A549 (cell line): ENCODE data around the gene GRIP2. TPM values are rescaled to one million over a fixed set of nuclear protein-coding genes. Genes with fewer than 3 reads are reported as not detected.

Source experiments
- ATAC-seq, 2 experiments: fragments of 200-7000 bp in 1 of 2; fragments of >200 bp in 1 of 2; cut with Nextera tagmentation in 1 of 2; cut with Tn5 transposase in 1 of 2; 3 replicates each; pipeline versions ENCODE4 v1.8.0 to v1.9.1; 2018 to 2020; ENCODE audit warnings: mild to moderate bottlenecking in 1 of 2, moderate library complexity in 1 of 2
- CTCF ChIA-PET: fragments of 300-600 bp; sonication (Branson Sonifier 250); formaldehyde crosslinking; extraction: SDS; loops from one replicate; lab custom pipeline; 2021; ENCODE audit warnings: antibody characterized with exemption, inconsistent platforms; lab: Yijun Ruan, JAX
- POLR2A ChIA-PET: fragments of 350-600 bp; formaldehyde crosslinking; extraction: SDS; loops from one replicate; lab custom pipeline; 2021; ENCODE audit warnings: antibody characterized with exemption, inconsistent platforms; lab: Yijun Ruan, JAX
- DNase-seq, 2 experiments: peaks; one replicate each; pipeline versions ENCODE4 v3.0.0 to v3.0.0-alpha.2; 2011 to 2016; ENCODE audit warnings: low read depth in 1 of 2, low spot score in 1 of 2
- FAIRE-seq: peaks from 2 replicates; lab custom pipeline; 2011; peaks lifted over from hg19 to GRCh38; lab: Jason Lieb, UNC
- H3K27ac ChIP-seq, 2 experiments: fragments of >200 bp; sonication (Bioruptor Twin); formaldehyde crosslinking; 3 replicates each; pipeline ENCODE4 v1.5.1; 2016 to 2017
- H3K4me1 ChIP-seq: fragments of >200 bp; sonication (Bioruptor Twin); formaldehyde crosslinking; 3 replicates; pipeline ENCODE4 v1.6.1; 2016
- H3K4me2 ChIP-seq: fragments of >200 bp; sonication (Bioruptor Twin); formaldehyde crosslinking; 3 replicates; pipeline ENCODE4 v1.6.1; 2016
- H3K4me3 ChIP-seq: fragments of >200 bp; sonication (Bioruptor Twin); formaldehyde crosslinking; 3 replicates; pipeline ENCODE4 v1.5.1; 2016
- H3K9me3 ChIP-seq: fragments of >200 bp; sonication (Bioruptor Twin); formaldehyde crosslinking; 3 replicates; pipeline ENCODE4 v1.6.1; 2016
- BHLHE40 ChIP-seq: IDR thresholded peaks from 2 replicates; pipeline ENCODE4 v1.6.1; 2012; ENCODE audit warnings: low read depth, low read length, inconsistent platforms
- CHD2 ChIP-seq: fragments of 150-350 bp; IDR thresholded peaks from 2 replicates; pipeline ENCODE4 v1.6.1; 2014; ENCODE audit warnings: low read length; ENCODE audit not compliant: partially characterized antibody
- ESRRA ChIP-seq: fragments of 150-350 bp; IDR thresholded peaks from 2 replicates; pipeline ENCODE4 v1.6.1; 2014; ENCODE audit warnings: mild to moderate bottlenecking, low read length, borderline replicate concordance
- FOSB ChIP-seq: fragments of 250-450 bp; sonication (Bioruptor Pico); IDR thresholded peaks from 2 replicates; pipeline ENCODE4 v1.5.0; 2020; ENCODE audit warnings: mild to moderate bottlenecking, moderate library complexity
- FOSL2 ChIP-seq, 2 experiments: fragments of 450-650 bp in 1 of 2; fragments of >200 bp in 1 of 2; sonication (Bioruptor Twin) in 1 of 2; formaldehyde crosslinking; IDR thresholded peaks; 2 replicates each; pipeline versions ENCODE4 v1.5.0 to v1.6.1; 2016 to 2020; ENCODE audit warnings: mild to moderate bottlenecking in 1 of 2, moderate library complexity in 1 of 2
- FOXS1 ChIP-seq: fragments of 250-450 bp; sonication (Bioruptor Pico); IDR thresholded peaks from 2 replicates; pipeline ENCODE4 v1.5.0; 2020; ENCODE audit warnings: mild to moderate bottlenecking, moderate library complexity
- GATA3 ChIP-seq: IDR thresholded peaks from 2 replicates; pipeline ENCODE4 v1.6.1; 2012; ENCODE audit warnings: borderline replicate concordance
- HDAC2 ChIP-seq: fragments of 200-600 bp; sonication (generic); IDR thresholded peaks from 2 replicates; pipeline ENCODE4 v1.6.1; 2016
- HEYL ChIP-seq: fragments of 250-450 bp; sonication (Bioruptor Pico); IDR thresholded peaks from 2 replicates; pipeline ENCODE4 v1.8.0; 2021; ENCODE audit warnings: mild to moderate bottlenecking, moderate library complexity
- HOXA7 ChIP-seq: fragments of 250-450 bp; sonication (Bioruptor Pico); IDR thresholded peaks from 2 replicates; pipeline ENCODE4 v1.5.0; 2020; ENCODE audit warnings: mild to moderate bottlenecking, moderate library complexity
- MAFK ChIP-seq: fragments of 450-650 bp; IDR thresholded peaks from 2 replicates; pipeline ENCODE4 v1.6.1; 2014; ENCODE audit not compliant: partially characterized antibody
- NFE2L2 ChIP-seq: fragments of 150-350 bp; conservative IDR thresholded peaks from 2 replicates; pipeline ENCODE4 v1.6.1; 2014; ENCODE audit warnings: low read length
- NR3C1 ChIP-seq: fragments of >200 bp; sonication (Bioruptor Twin); formaldehyde crosslinking; IDR thresholded peaks from 3 replicates; pipeline ENCODE4 v1.6.1; 2017
- RAD21 ChIP-seq, 2 experiments: fragments of >200 bp in 1 of 2; sonication (Bioruptor Twin) in 1 of 2; formaldehyde crosslinking in 1 of 2; IDR thresholded peaks in 1 of 2; conservative IDR thresholded peaks in 1 of 2; 2 replicates in 1 of 2; 3 replicates in 1 of 2; pipeline ENCODE4 v1.6.1; 2012 to 2018; ENCODE audit warnings: inconsistent platforms in 1 of 2
- RARB ChIP-seq: fragments of 250-450 bp; sonication (Bioruptor Pico); IDR thresholded peaks from 2 replicates; pipeline ENCODE4 v1.8.0; 2021; ENCODE audit warnings: mild to moderate bottlenecking, moderate library complexity
- SMC3 ChIP-seq: fragments of >200 bp; sonication (Bioruptor Twin); formaldehyde crosslinking; IDR thresholded peaks from 3 replicates; pipeline ENCODE4 v1.6.1; 2018; ENCODE audit warnings: inconsistent platforms
- TFCP2L1 ChIP-seq: fragments of 250-450 bp; sonication (Bioruptor Pico); IDR thresholded peaks from 2 replicates; pipeline ENCODE4 v1.5.0; 2021; ENCODE audit warnings: mild to moderate bottlenecking
- WGBS: methylation state at CpG from one replicate; pipeline ENCODE4 v1.1.6; 2017; ENCODE audit errors: missing lambda C conversion rate; 5-methylcytosine and 5-hydroxymethylcytosine counted together
- polyA plus RNA-seq, 4 experiments: library from polyadenylated mRNA; depleted of rRNA in 3 of 4; stranded (reverse); fragments of >200 nt; fragmentation: RNase III in 1 of 4; extraction: RNeasy Plus Mini Kit Qiagen cat#74134 plus additional on column Dnase treatment in 1 of 4; gene quantifications; 2 replicates in 3 of 4; 3 replicates in 1 of 4; pipeline ENCODE4 v1.2.3, GENCODE V29; 2011 to 2017
- TF ChIP-seq, protein P1 (sequence below): IDR thresholded peaks from 2 replicates; pipeline ENCODE4 v1.6.1; 2012
- TF ChIP-seq, protein P2 (sequence below): IDR thresholded peaks from 2 replicates; pipeline ENCODE4 v1.6.1; 2012
- TF ChIP-seq, protein P3 (sequence below): fragments of 150-350 bp; IDR thresholded peaks from 2 replicates; pipeline ENCODE4 v1.6.1; 2014; ENCODE audit warnings: low read depth, mild to moderate bottlenecking, low read length
- TF ChIP-seq, protein P4 (sequence below): fragments of >200 bp; sonication (Bioruptor Twin); formaldehyde crosslinking; IDR thresholded peaks from 3 replicates; pipeline ENCODE4 v1.6.1; 2016
- TF ChIP-seq, protein P5 (sequence below): fragments of >200 bp; sonication (Bioruptor Twin); formaldehyde crosslinking; IDR thresholded peaks from 2 replicates; pipeline ENCODE4 v1.6.1; 2016
- TF ChIP-seq, protein P6 (sequence below): IDR thresholded peaks from 2 replicates; pipeline ENCODE4 v1.6.1; 2012; ENCODE audit warnings: low read depth, borderline replicate concordance
- TF ChIP-seq, protein P7 (sequence below): fragments of 250-450 bp; sonication (Bioruptor Pico); IDR thresholded peaks from 2 replicates; pipeline ENCODE4 v1.5.0; 2021; ENCODE audit warnings: mild to moderate bottlenecking, moderate library complexity, borderline replicate concordance

The GRIP2 gene
- polyA plus RNA-seq, 2 of the 4 experiments (the other 2 are of a cell fraction): 0.56 to 1.6 TPM

DNA sequence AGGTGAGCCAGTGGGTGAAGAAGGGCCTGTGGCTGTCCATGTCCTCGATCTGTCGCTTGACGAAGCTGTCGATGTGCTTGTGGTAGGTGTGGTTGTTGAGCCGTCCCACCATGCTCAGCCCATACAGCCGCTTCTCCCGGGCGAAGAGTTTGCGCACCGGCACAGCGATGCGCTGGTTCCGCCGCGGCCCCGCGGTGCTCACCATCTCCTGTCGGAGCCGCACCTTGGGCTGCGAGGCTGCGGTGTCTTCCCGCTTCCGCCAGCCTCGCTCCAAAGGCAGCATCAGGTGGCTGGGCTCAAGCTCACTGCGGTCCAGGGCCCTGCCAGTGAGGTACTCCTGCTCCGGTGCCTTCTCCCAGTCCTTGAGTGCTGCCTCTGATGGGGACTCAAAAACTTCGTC lies 34.0 kb upstream of the GRIP2 start:
- H3K9me3 ChIP-seq: no peaks in the 10 kb centered on the region
- TF ChIP-seq SMC3 (no peak), NFE2L2 (no peak), HEYL (CRISPR knock-in tag) (no peak), GATA3 (no peak), HOXA7 (CRISPR knock-in tag) (no peak), ESRRA (no peak), BHLHE40 (no peak), RARB (CRISPR knock-in tag) (no peak), FOXS1 (CRISPR knock-in tag) (no peak), TFCP2L1 (no peak), FOSB (CRISPR knock-in tag) (no peak), RAD21 (conservative IDR thresholded peaks at IDR 0.05 in 1 of 2, IDR thresholded peaks at IDR 0.05 in 1 of 2) (no peak), NR3C1 (no peak)
- TF ChIP-seq, protein P1, sequence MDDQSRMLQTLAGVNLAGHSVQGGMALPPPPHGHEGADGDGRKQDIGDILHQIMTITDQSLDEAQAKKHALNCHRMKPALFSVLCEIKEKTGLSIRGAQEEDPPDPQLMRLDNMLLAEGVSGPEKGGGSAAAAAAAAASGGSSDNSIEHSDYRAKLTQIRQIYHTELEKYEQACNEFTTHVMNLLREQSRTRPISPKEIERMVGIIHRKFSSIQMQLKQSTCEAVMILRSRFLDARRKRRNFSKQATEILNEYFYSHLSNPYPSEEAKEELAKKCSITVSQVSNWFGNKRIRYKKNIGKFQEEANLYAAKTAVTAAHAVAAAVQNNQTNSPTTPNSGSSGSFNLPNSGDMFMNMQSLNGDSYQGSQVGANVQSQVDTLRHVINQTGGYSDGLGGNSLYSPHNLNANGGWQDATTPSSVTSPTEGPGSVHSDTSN: no peak
- TF ChIP-seq, protein P2, sequence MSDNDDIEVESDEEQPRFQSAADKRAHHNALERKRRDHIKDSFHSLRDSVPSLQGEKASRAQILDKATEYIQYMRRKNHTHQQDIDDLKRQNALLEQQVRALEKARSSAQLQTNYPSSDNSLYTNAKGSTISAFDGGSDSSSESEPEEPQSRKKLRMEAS: no peak
- TF ChIP-seq, protein P3, sequence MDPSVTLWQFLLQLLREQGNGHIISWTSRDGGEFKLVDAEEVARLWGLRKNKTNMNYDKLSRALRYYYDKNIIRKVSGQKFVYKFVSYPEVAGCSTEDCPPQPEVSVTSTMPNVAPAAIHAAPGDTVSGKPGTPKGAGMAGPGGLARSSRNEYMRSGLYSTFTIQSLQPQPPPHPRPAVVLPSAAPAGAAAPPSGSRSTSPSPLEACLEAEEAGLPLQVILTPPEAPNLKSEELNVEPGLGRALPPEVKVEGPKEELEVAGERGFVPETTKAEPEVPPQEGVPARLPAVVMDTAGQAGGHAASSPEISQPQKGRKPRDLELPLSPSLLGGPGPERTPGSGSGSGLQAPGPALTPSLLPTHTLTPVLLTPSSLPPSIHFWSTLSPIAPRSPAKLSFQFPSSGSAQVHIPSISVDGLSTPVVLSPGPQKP: no peak
- TF ChIP-seq, protein P4, sequence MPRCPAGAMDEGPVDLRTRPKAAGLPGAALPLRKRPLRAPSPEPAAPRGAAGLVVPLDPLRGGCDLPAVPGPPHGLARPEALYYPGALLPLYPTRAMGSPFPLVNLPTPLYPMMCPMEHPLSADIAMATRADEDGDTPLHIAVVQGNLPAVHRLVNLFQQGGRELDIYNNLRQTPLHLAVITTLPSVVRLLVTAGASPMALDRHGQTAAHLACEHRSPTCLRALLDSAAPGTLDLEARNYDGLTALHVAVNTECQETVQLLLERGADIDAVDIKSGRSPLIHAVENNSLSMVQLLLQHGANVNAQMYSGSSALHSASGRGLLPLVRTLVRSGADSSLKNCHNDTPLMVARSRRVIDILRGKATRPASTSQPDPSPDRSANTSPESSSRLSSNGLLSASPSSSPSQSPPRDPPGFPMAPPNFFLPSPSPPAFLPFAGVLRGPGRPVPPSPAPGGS: no peak
- TF ChIP-seq, protein P5, sequence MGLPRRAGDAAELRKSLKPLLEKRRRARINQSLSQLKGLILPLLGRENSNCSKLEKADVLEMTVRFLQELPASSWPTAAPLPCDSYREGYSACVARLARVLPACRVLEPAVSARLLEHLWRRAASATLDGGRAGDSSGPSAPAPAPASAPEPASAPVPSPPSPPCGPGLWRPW: no peak
- TF ChIP-seq, protein P6, sequence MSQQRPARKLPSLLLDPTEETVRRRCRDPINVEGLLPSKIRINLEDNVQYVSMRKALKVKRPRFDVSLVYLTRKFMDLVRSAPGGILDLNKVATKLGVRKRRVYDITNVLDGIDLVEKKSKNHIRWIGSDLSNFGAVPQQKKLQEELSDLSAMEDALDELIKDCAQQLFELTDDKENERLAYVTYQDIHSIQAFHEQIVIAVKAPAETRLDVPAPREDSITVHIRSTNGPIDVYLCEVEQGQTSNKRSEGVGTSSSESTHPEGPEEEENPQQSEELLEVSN: no peak
- TF ChIP-seq, all 56 proteins: peak for 0
- ChIA-PET POLR2A (no interaction called here), CTCF (interaction anchor here (1.0 to 1.9 kb wide), 4 partner anchors 16 to 65 kb away, joined by 3 to 5 read pairs (median 4); no protein-coding TSS in a partner anchor)
- Histone ChIP-seq H3K4me3 (no peak overlapping the region), H3K4me2 (no peak overlapping the region), H3K4me1 (no peaks in the 10 kb centered on the region), H3K27ac (no peak overlapping the region)
- ATAC-seq (no peak), DNase-seq (no peak), FAIRE-seq (no peak)
- 84% methylated on average over 12 of the region's 27 CpGs for WGBS

DNA sequence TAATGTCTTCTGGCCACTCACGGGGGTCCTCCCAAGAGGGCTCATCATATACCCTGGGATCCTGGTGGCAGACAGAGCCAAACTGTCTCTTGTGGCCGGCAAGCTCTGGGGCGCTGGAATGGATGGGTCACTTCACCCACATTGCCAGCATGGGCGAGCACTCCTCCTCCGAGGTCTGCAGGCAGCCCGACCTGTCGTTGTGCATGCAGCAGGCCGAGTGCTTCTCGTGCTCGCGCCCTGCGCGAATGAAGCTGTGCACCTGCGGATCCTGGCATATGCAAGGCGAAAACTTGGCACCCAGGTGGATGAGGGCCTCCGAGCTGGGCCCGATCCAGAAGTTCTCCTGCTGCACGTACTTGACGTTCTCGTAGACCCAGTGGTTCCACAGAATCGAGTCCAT lies 33.6 kb upstream of the GRIP2 start:
- FAIRE-seq (no peak), DNase-seq (no peak), ATAC-seq (no peak)
- WGBS: 71% methylated on average over 20 of the region's 21 CpGs
- TF ChIP-seq HDAC2: no peak
- no peak for TF ChIP-seq MAFK
- TF ChIP-seq FOSL2 (IDR thresholded peaks at IDR 0.05): no peak
- no peak for TF ChIP-seq FOSL2 (CRISPR knock-in tag; IDR thresholded peaks at IDR 0.05)
- TF ChIP-seq RARB (CRISPR knock-in tag): no peak
- TF ChIP-seq, protein P2: no peak
- TF ChIP-seq, protein P7, sequence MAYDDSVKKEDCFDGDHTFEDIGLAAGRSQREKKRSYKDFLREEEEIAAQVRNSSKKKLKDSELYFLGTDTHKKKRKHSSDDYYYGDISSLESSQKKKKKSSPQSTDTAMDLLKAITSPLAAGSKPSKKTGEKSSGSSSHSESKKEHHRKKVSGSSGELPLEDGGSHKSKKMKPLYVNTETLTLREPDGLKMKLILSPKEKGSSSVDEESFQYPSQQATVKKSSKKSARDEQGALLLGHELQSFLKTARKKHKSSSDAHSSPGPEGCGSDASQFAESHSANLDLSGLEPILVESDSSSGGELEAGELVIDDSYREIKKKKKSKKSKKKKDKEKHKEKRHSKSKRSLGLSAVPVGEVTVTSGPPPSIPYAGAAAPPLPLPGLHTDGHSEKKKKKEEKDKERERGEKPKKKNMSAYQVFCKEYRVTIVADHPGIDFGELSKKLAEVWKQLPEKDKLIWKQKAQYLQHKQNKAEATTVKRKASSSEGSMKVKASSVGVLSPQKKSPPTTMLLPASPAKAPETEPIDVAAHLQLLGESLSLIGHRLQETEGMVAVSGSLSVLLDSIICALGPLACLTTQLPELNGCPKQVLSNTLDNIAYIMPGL (CRISPR knock-in tag): no peak
- no peak for TF ChIP-seq CHD2
- no peak for TF ChIP-seq FOXS1 (CRISPR knock-in tag)
- ChIA-PET POLR2A (no interaction called here), CTCF (interaction anchor here (1.0 to 1.9 kb wide), 2 partner anchors 15 to 35 kb away, joined by 4 to 5 read pairs; no protein-coding TSS in a partner anchor)
- H3K27ac ChIP-seq: no peak overlapping the region
- no peak overlapping the region for H3K4me3 ChIP-seq
- peaks cover 3% of the 10 kb centered on the region; the same call in 1 of the 3 replicates for H3K4me1 ChIP-seq
- no peak overlapping the region for H3K4me2 ChIP-seq
- no peaks in the 10 kb centered on the region for H3K9me3 ChIP-seq
